Measurements from ENCODE around the gene MYL7.

MYL7 gene

GRCh38 chr7:44149571-44150465, 8.7 kb upstream of the MYL7 start:
- DNase-seq: no peak

GRCh38 chr7:44148961-44149536, 7.9 kb upstream of the MYL7 start:
- no peak for DNase-seq

GRCh38 chr7:44148166-44148565, 7.0 kb upstream of the MYL7 start:
- no peak for DNase-seq

- DNase-seq: no peak
Measured at GRCh38 chr7:44147026-44147991, 6.2 kb upstream of the MYL7 start.

GRCh38 chr7:44145969-44146911, 5.1 kb upstream of the MYL7 start:
- peak; percentile 81 for DNase-seq

GRCh38 chr7:44145479-44145968, 4.4 kb upstream of the MYL7 start:
- peak; percentile 70 for DNase-seq

- DNase-seq: no peak
Measured at GRCh38 chr7:44144968-44145478, 3.9 kb upstream of the MYL7 start.

GRCh38 chr7:44144426-44144967, 3.4 kb upstream of the MYL7 start:
- DNase-seq: no peak

- DNase-seq: no peak
Measured at GRCh38 chr7:44143646-44144250, 2.6 kb upstream of the MYL7 start.

GRCh38 chr7:44142028-44142427, 896 bp upstream of the MYL7 start:
- DNase-seq: no peak

GRCh38 chr7:44140341-44140740, 791 bp downstream of the MYL7 start:
- no peak for DNase-seq

GRCh38 chr7:44139311-44140010, 1.7 kb downstream of the MYL7 start:
- DNase-seq: no peak

- no peak for DNase-seq
Measured at GRCh38 chr7:44138698-44139097, 2.4 kb downstream of the MYL7 start.

- no peak for DNase-seq
Measured at GRCh38 chr7:44136731-44137130, 4.4 kb downstream of the MYL7 start.

- DNase-seq: no peak
Measured at GRCh38 chr7:44134943-44135628, 6.0 kb downstream of the MYL7 start.

GRCh38 chr7:44133295-44133694, 7.8 kb downstream of the MYL7 start:
- no peak for DNase-seq

GRCh38 chr7:44132039-44132438, 9.1 kb downstream of the MYL7 start:
- DNase-seq: no peak

- DNase-seq: no peak
Measured at GRCh38 chr7:44131173-44132029, 9.7 kb downstream of the MYL7 start.
